ENCODE data around the gene CABLES2. TPM values are rescaled to one million over a fixed set of nuclear protein-coding genes. Genes with fewer than 3 reads are reported as not detected.
"Not testable (repeated sequence)": the region's sequence is repeated elsewhere in the genome, so short reads cannot be mapped to it uniquely, and the experiment has no call there.

CABLES2 gene
- total RNA-seq, 1 donor from 2014 or later = 4.1 TPM

DNA sequence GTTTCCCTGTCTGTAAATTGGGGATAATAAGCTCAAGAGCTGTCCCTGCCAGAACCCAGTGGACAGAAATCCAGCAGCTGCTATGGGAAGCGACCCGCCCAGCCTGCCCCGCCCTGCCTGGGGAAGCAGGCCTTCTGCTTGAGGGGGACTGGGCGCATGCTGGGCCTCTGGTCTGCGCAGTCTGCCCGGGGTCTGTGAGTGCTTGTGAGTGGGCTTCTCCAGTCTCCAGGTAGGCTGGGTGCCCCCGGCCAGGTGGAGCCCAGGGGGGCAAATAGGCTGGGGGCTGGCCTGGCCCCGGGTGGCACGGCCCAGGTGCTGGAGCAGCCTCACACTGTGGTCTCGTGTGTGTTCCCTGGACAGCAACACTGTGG is 20.9 kb upstream of the CABLES2 start:
- H3K4me1 ChIP-seq = no peaks in the 10 kb centered on the region
- no peak for DNase-seq
- no peaks in the 10 kb centered on the region for H3K27me3 ChIP-seq
- ATAC-seq = no peak
- no peaks in the 10 kb centered on the region for H3K9me3 ChIP-seq
- intact Hi-C loops (cut with DNase I) = no loop called here
- H3K36me3 ChIP-seq = no peaks in the 10 kb centered on the region
- H3K27ac ChIP-seq = peak overlapping the region; percentile 24
- TF ChIP-seq, protein P1, sequence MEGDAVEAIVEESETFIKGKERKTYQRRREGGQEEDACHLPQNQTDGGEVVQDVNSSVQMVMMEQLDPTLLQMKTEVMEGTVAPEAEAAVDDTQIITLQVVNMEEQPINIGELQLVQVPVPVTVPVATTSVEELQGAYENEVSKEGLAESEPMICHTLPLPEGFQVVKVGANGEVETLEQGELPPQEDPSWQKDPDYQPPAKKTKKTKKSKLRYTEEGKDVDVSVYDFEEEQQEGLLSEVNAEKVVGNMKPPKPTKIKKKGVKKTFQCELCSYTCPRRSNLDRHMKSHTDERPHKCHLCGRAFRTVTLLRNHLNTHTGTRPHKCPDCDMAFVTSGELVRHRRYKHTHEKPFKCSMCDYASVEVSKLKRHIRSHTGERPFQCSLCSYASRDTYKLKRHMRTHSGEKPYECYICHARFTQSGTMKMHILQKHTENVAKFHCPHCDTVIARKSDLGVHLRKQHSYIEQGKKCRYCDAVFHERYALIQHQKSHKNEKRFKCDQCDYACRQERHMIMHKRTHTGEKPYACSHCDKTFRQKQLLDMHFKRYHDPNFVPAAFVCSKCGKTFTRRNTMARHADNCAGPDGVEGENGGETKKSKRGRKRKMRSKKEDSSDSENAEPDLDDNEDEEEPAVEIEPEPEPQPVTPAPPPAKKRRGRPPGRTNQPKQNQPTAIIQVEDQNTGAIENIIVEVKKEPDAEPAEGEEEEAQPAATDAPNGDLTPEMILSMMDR (IDR thresholded peaks at IDR 0.05) = no peak
- no peak overlapping the region for H3K4me3 ChIP-seq

DNA sequence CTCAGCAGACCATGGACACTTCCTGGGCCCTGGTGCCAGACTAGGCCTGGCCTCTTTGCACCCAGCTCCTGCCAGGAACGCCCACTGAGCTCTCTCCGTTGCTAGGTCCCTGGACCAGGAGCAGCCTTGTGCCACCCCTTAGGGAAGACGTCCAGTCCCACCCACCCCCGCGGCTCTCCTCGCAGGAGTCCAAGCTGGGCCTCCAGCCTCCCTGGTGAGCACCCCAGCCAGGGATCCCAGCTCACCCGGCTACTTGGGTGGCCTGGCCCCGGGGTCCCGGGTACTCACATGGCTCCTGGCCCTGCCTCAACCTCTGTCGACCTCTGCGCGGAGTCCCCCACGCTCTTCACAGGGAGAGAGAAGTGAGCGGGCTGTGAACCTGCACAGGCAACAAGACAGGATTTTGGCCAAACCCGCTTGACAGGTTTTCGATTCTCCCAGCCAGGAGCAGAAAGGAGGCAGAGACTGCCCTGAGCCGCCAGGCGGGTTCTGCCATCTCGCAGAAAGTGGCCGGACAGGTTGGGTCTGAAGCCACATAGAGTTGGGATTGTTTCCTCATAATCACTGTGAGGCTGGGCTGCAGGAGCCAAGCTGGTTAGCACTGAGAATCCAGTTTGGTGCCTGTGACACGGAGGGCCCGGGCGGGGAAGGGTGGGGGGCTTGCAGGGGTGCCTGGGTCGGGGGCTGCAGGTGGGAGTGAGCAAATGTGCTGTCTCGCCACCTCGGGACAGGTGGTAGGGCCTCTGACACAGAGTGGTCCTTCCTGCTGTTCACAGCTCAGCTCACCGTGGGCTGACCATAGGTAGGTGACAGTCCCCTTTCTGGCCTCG is 20.3 kb upstream of the CABLES2 start, which contains the start of gene RBBP8NL:
Gene RBBP8NL (minus strand): TSS at position 368 of the 830 bp plus-strand sequence. CDS start 7,892 bp downstream, outside the sequence.
- Histone ChIP-seq H3K36me3 (no peaks in the 10 kb centered on the region), H3K4me3 (peak within 1 kb of the TSS; percentile 30), H3K9me3 (no peaks in the 10 kb centered on the region), H3K4me1 (no peaks in the 10 kb centered on the region), H3K27me3 (no peaks in the 10 kb centered on the region), H3K27ac (peak within 1 kb of the TSS; percentile 24)
- DNase-seq (peak; percentile 91), ATAC-seq (peak; percentile 85)
- intact Hi-C loops (cut with DNase I) = no loop called here
- TF ChIP-seq, protein P1 (IDR thresholded peaks at IDR 0.05) = peak; percentile 18

DNA sequence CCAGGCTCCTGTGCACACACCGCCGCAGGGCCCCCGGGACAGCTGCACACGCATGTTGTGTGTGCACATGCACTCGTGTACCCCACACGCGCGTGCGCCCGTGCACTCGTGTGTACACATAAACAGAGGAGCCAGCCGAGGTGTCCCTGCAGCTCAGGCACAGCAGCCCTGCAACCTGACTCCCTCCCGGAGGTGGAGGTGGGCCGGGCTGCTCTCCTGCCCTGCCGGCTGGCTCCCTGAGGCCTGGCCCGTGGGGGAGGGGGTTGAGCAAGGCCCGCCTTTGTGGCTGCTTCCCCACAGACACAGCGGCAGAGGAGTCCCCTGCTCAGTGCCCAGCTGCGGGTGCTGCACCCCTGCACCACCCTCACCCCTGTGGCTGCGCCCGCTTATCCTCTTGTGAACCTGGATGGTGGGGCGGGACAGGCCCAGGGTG is 19.6 kb upstream of the CABLES2 start:
- TF ChIP-seq, protein P1 (IDR thresholded peaks at IDR 0.05) = no peak
- Histone ChIP-seq H3K4me3 (peak overlapping the region; percentile 30), H3K4me1 (no peaks in the 10 kb centered on the region), H3K36me3 (no peaks in the 10 kb centered on the region), H3K27ac (peak overlapping the region; percentile 4), H3K9me3 (no peaks in the 10 kb centered on the region), H3K27me3 (no peaks in the 10 kb centered on the region)
- intact Hi-C loops (cut with DNase I) = no loop called here
- ATAC-seq (peak; percentile 22), DNase-seq (peak; percentile 75)

DNA sequence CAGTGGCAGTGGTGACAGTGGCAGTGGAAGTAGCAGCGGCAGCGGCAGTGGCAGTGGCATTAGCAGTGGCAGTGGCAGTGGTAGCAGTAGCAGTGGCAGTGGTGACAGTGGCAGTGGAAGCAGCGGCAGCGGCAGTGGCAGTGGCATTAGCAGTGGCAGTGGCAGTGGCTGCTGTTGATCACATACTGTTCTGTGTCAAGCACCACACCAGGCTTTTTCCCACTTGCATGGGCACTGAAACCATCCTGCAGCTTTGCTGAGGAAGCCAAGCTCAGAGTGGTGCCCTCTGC is 18.9 kb upstream of the CABLES2 start:
- H3K36me3 ChIP-seq; H3K27ac ChIP-seq; DNase-seq; intact Hi-C loops (cut with DNase I); H3K27me3 ChIP-seq; H3K4me1 ChIP-seq; ATAC-seq; H3K4me3 ChIP-seq; H3K9me3 ChIP-seq: not testable (repeated sequence)

DNA sequence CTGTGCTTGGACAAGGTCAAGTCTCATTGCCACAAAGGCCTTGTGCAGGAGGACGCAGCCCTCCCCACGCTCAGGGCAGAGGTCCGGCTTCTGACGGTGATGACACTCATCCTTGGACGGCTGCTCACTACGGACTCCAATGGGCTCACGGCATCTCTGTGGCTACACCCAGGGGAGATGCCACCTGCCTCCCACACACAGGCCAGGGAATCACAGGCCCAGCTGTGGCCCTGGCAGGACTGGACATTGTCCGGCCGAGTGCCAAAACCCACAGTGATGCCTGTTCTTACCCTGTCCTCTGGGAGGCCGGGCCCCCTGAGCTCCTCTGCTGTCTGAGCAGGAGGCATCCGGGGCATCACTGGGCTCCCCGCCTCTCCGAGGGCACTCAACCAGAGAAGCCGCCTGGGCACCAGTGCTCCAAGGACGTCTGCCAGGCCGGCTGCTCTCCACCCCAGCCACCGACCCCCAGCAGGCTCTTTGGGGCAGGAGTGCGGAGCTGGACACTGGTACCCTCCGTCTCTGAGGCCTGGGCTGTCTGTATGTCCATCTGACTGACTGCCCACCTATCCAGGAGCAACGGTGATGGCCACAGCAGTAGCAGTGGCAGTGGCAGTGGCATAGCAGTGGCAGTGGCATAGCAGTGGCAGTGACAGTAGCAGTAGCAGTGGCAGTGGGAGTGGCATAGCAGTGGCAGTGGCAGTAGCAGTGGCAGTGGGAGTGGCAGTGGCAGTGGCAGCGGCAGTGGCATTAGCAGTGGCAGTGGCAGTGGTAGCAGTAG is 18.4 kb upstream of the CABLES2 start:
- Histone ChIP-seq H3K27me3 (no peaks in the 10 kb centered on the region), H3K9me3 (no peaks in the 10 kb centered on the region), H3K4me1 (no peaks in the 10 kb centered on the region), H3K4me3 (no peak overlapping the region), H3K36me3 (no peaks in the 10 kb centered on the region), H3K27ac (no peak overlapping the region)
- TF ChIP-seq, protein P1 (IDR thresholded peaks at IDR 0.05) = no peak
- intact Hi-C loops (cut with DNase I) = no loop called here
- ATAC-seq = no peak
- no peak for DNase-seq
